Hepatic stellate cell (primary cell): ENCODE data around the gene TMUB1.

ENCODE experiments used
- DNase-seq: peaks from one replicate; pipeline ENCODE4 v3.0.0; 2011; ENCODE audit warnings: low spot score

The TMUB1 gene

GRCh38 chr7:151083071-151083823, at the start of gene TMUB1:
Gene TMUB1 (minus strand): TSS chr7:151083493. CDS start chr7:151082563, 930 bp downstream.
- peak; percentile 75 for DNase-seq

GRCh38 chr7:151132461-151133205, 49.3 kb upstream of the TMUB1 start:
- no peak for DNase-seq

GRCh38 chr7:151131592-151132293, 48.5 kb upstream of the TMUB1 start:
- DNase-seq: no peak

GRCh38 chr7:151131224-151131591, 47.9 kb upstream of the TMUB1 start:
- no peak for DNase-seq

GRCh38 chr7:151130741-151131157, 47.5 kb upstream of the TMUB1 start:
- DNase-seq: no peak

- DNase-seq: no peak
These were observed 46.8 kb upstream of the TMUB1 start for GRCh38 chr7:151129960-151130591.

GRCh38 chr7:151129117-151129959, 46.0 kb upstream of the TMUB1 start:
- no peak for DNase-seq

GRCh38 chr7:151128716-151129115, 45.4 kb upstream of the TMUB1 start:
- no peak for DNase-seq

- no peak for DNase-seq
These were observed 44.9 kb upstream of the TMUB1 start for GRCh38 chr7:151128144-151128543.

GRCh38 chr7:151126491-151127137, 43.3 kb upstream of the TMUB1 start:
- DNase-seq: no peak

- peak; percentile 57 for DNase-seq
These were observed 42.7 kb upstream of the TMUB1 start for GRCh38 chr7:151125846-151126481.

- peak; percentile 65 for DNase-seq
These were observed 42.2 kb upstream of the TMUB1 start for GRCh38 chr7:151125470-151125845.

GRCh38 chr7:151124899-151125399, 41.7 kb upstream of the TMUB1 start:
- no peak for DNase-seq

GRCh38 chr7:151124481-151124880, 41.2 kb upstream of the TMUB1 start:
- DNase-seq: no peak

- peak; percentile 97 for DNase-seq
These were observed 40.6 kb upstream of the TMUB1 start for GRCh38 chr7:151123822-151124464.

- DNase-seq: no peak
These were observed 40.0 kb upstream of the TMUB1 start for GRCh38 chr7:151123158-151123821.

GRCh38 chr7:151122796-151123157, 39.5 kb upstream of the TMUB1 start:
- DNase-seq: no peak

GRCh38 chr7:151122276-151122675, 39.0 kb upstream of the TMUB1 start:
- DNase-seq: no peak
